Measurements from ENCODE around the gene KIF19. TPM values are rescaled to one million over a fixed set of nuclear protein-coding genes. Genes with fewer than 3 reads are reported as not detected.

Gene KIF19
- total and polyA plus RNA-seq, 2 of the 4 experiments (the other 2 are of a cell fraction) = not detected

GRCh38 chr17:74330446-74330845 lies 4.4 kb downstream of the KIF19 start:
- Histone ChIP-seq H2AK5ac (ENCODE audit: low read depth, low read length) (no peak overlapping the region), H4K5ac (ENCODE audit: low read depth, low read length) (no peak overlapping the region), H3K9me3 (ENCODE audit: control insufficient read depth, insufficient read depth, low read length) (no peaks in the 10 kb centered on the region), H3K4me3 (ENCODE audit: insufficient read depth, low read depth, low read length) (no peak overlapping the region), H2AFZ (replicated peaks; ENCODE audit: low read length, poor library complexity) (no peak overlapping the region), H3K4me2 (ENCODE audit: low read depth, low read length) (no peak overlapping the region), H3K36me3 (ENCODE audit: control insufficient read depth, insufficient read depth, low read length) (no peaks in the 10 kb centered on the region), H2AK9ac (replicated peaks; ENCODE audit: low read depth, low read length, poor library complexity) (no peak overlapping the region), H3K4ac (ENCODE audit: low read depth, low read length) (no peak overlapping the region), H3K4me1 (ENCODE audit: control insufficient read depth, insufficient read depth, low read length) (no peaks in the 10 kb centered on the region), H3K23ac (ENCODE audit: low read depth, low read length) (no peak overlapping the region), H4K91ac (ENCODE audit: insufficient read depth, low read depth, low read length) (no peak overlapping the region), H3K18ac (ENCODE audit: low read depth, low read length) (no peak overlapping the region), H3K14ac (replicated peaks; ENCODE audit: low read depth, low read length) (no peak overlapping the region), H2BK120ac (ENCODE audit: low read depth, low read length) (no peak overlapping the region), H3K27me3 (ENCODE audit: control insufficient read depth, insufficient read depth, low read length) (peaks cover 6% of the 10 kb centered on the region), H3K9ac (ENCODE audit: low read depth, low read length) (no peak overlapping the region), H3K79me1 (ENCODE audit: low read depth in 1 of 2, low read length in 2 of 2) (no peaks in the 10 kb centered on the region), H2BK15ac (ENCODE audit: low read depth, low read length) (no peak overlapping the region), H4K8ac (ENCODE audit: low read depth in 2 of 2, low read length in 2 of 2) (no peak overlapping the region), H2BK20ac (ENCODE audit: low read depth, low read length) (no peak overlapping the region), H3K27ac (ENCODE audit: insufficient read depth, low read length) (no peak overlapping the region), H4K20me1 (ENCODE audit: insufficient read depth, low read length) (no peaks in the 10 kb centered on the region), H3K56ac (ENCODE audit: extremely low read depth, insufficient read depth, low read length) (no peak overlapping the region), H3K9me1 (ENCODE audit: insufficient read depth, low read length) (no peaks in the 10 kb centered on the region), H2BK5ac (ENCODE audit: low read depth, low read length, poor library complexity, severe bottlenecking) (no peak overlapping the region)
- ChIA-PET CTCF (no interaction called here), POLR2A (ENCODE audit: unreplicated experiment) (no interaction called here)
- TF ChIP-seq, protein P1, sequence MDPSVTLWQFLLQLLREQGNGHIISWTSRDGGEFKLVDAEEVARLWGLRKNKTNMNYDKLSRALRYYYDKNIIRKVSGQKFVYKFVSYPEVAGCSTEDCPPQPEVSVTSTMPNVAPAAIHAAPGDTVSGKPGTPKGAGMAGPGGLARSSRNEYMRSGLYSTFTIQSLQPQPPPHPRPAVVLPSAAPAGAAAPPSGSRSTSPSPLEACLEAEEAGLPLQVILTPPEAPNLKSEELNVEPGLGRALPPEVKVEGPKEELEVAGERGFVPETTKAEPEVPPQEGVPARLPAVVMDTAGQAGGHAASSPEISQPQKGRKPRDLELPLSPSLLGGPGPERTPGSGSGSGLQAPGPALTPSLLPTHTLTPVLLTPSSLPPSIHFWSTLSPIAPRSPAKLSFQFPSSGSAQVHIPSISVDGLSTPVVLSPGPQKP (IDR thresholded peaks at IDR 0.05; ENCODE audit: borderline replicate concordance, low read depth, low read length) = no peak
- no peak for TF ChIP-seq FOS (IDR thresholded peaks at IDR 0.05; ENCODE audit: low read depth, low read length)
- no peak for TF ChIP-seq RAD21 (IDR thresholded peaks at IDR 0.05; ENCODE audit: low read length)
- no peak for TF ChIP-seq BHLHE40 (IDR thresholded peaks at IDR 0.05; ENCODE audit: low read depth, low read length)
- no peak for TF ChIP-seq CTCF (conservative IDR thresholded peaks at IDR 0.05; ENCODE audit: low read depth, low read length)
- no peak for TF ChIP-seq POLR2A (IDR thresholded peaks at IDR 0.05; ENCODE audit: low read depth, low read length)
- TF ChIP-seq CEBPB (IDR thresholded peaks at IDR 0.05; ENCODE audit: low read depth, low read length) = no peak
- dilution Hi-C loops (cut with HindIII; ENCODE audit: low sequenced_read_pairs, unreplicated experiment) = no loop called here
- no TSS peak for BruUV-seq (replicated peaks)
- in situ Hi-C loops (cut with MboI; ENCODE audit: low sequenced_read_pairs) = no loop called here
- DNase-seq (no peak), ATAC-seq (ENCODE audit: low read depth) (no peak)
- intact Hi-C loops (cut with micrococcal nuclease) = no loop called here
- WGBS, 2 experiments (ENCODE audit: extremely low coverage in 2 of 2, insufficient read length in 1 of 2) = 25% methylated on average over 4 of the region's 8 CpGs; no CpG with 5 or more reads in 1 of the 2 experiments
